ENCODE results near the gene FAM174B. TPM values are rescaled to one million over a fixed set of nuclear protein-coding genes. Genes with fewer than 3 reads are reported as not detected.

Gene FAM174B
- total and polyA plus RNA-seq, 10 of the 15 experiments (the other 5 are each of a cell fraction or from before 2014, with no cell fraction given): 0.71 to 15.9 (median 4.2) TPM

GRCh38 chr15:92586383-92586942 lies 69.1 kb downstream of the FAM174B start:
- DNase-seq (ENCODE audit: low read depth, low spot score) (no peak), ATAC-seq (peak; percentile 35), FAIRE-seq (no peak)
- no TSS peak for BruUV-seq (replicated peaks)
- no peaks in the 10 kb centered on the region for H3K36me3 ChIP-seq (ENCODE audit: control insufficient read depth in 2 of 2, insufficient read depth in 2 of 2, low read length in 1 of 2)
- H3K27ac ChIP-seq (ENCODE audit: control insufficient read depth, insufficient read depth): no peak overlapping the region
- no peaks in the 10 kb centered on the region; the same call in 2 of the 3 replicates for H3K9me3 ChIP-seq (replicated peaks; ENCODE audit: control insufficient read depth, insufficient read depth, low read length)
- H3K79me2 ChIP-seq (ENCODE audit: control insufficient read depth, insufficient read depth, low read length): no peaks in the 10 kb centered on the region
- TF ChIP-seq IRF5 (IDR thresholded peaks at IDR 0.05; ENCODE audit: borderline replicate concordance): no peak
- no peak for TF ChIP-seq NBN (IDR thresholded peaks at IDR 0.05)
- TF ChIP-seq HDAC2 (IDR thresholded peaks at IDR 0.05): no peak
- no peak for TF ChIP-seq RUNX3 (IDR thresholded peaks at IDR 0.05; ENCODE audit: low read length)
- no peak for TF ChIP-seq CBX5 (IDR thresholded peaks at IDR 0.05; ENCODE audit: low read depth)
- no peak for TF ChIP-seq POLR2AphosphoS2 (IDR thresholded peaks at IDR 0.05; ENCODE audit: low read depth, low read length)
- TF ChIP-seq CEBPB (IDR thresholded peaks at IDR 0.05; ENCODE audit: borderline replicate concordance in 1 of 2, low read depth in 2 of 2, low read length in 2 of 2): no peak
- no peak for TF ChIP-seq USF2 (IDR thresholded peaks at IDR 0.05; ENCODE audit: borderline replicate concordance, low read depth, low read length)
- TF ChIP-seq SPI1 (IDR thresholded peaks at IDR 0.05; ENCODE audit: borderline replicate concordance, insufficient read depth, low read depth, low read length): no peak
- TF ChIP-seq ATF2 (IDR thresholded peaks at IDR 0.05; ENCODE audit: low read length): no peak
- no peak for TF ChIP-seq RB1 (IDR thresholded peaks at IDR 0.05; ENCODE audit: borderline replicate concordance)
- TF ChIP-seq PAX5 (IDR thresholded peaks at IDR 0.05; ENCODE audit: borderline replicate concordance, low read depth, low read length): no peak
- no peak for TF ChIP-seq ESRRA (IDR thresholded peaks at IDR 0.05; ENCODE audit: low read length)
- TF ChIP-seq POLR2AphosphoS5 (IDR thresholded peaks at IDR 0.05; ENCODE audit: low read length): no peak
- TF ChIP-seq ZNF687 (IDR thresholded peaks at IDR 0.05): no peak
- TF ChIP-seq PBX3 (IDR thresholded peaks at IDR 0.05; ENCODE audit: insufficient replicate concordance, low read depth, low read length): no peak
- RAD21 ChIA-PET (ENCODE audit: unreplicated experiment): interaction anchor here (1.0 kb wide), 1 partner anchor 65 kb away, joined by 3 read pairs; no protein-coding TSS in a partner anchor
- peaks cover 2% of the 10 kb centered on the region; the same call in 1 of the 2 replicates for H3K4me1 ChIP-seq (ENCODE audit: control insufficient read depth, insufficient read depth, low read length)
- SMC1A ChIA-PET (ENCODE audit: uncharacterized antibody, unreplicated experiment): interaction anchor here (0.9 kb wide), 1 partner anchor 78 kb away, joined by 4 read pairs; no protein-coding TSS in a partner anchor
- POLR2A ChIA-PET: no interaction called here
- no peaks in the 10 kb centered on the region for H4K20me1 ChIP-seq (ENCODE audit: control insufficient read depth, insufficient read depth)
- no peak overlapping the region for H3K9ac ChIP-seq (ENCODE audit: control insufficient read depth, insufficient read depth, low read length)
- H2AFZ ChIP-seq (ENCODE audit: control insufficient read depth, low read depth, low read length): no peak overlapping the region
- in situ Hi-C loops (cut with MboI) (no loop called here), intact Hi-C loops (cut with micrococcal nuclease; ENCODE audit: unreplicated experiment) (no loop called here)
- 26% methylated on average over 8 of the region's 8 CpGs for WGBS (ENCODE audit: insufficient coverage, insufficient replicate concordance, low lambda C conversion rate, missing lambda C conversion rate)
- no peak overlapping the region for H3K4me3 ChIP-seq
- CTCF ChIA-PET: no interaction called here
- H3K4me2 ChIP-seq (ENCODE audit: control insufficient read depth, insufficient read depth): no peak overlapping the region
- no peaks in the 10 kb centered on the region for H3K27me3 ChIP-seq (replicated peaks in 1 of 2; ENCODE audit: control insufficient read depth in 2 of 2, insufficient read depth in 2 of 2, low read length in 1 of 2)
